Mesothelial cell of epicardium (in vitro differentiated cells): ENCODE measurements around the gene NR1D2. TPM values are rescaled to one million over a fixed set of nuclear protein-coding genes. Genes with fewer than 3 reads are reported as not detected.

Source experiments
- DNase-seq, 2 experiments: peaks; one replicate each; pipeline ENCODE4 v3.0.0; 2021; ENCODE audit warnings: low spot score in 2 of 2; ENCODE audit not compliant: unreplicated experiment in 2 of 2
- H3K27ac Mint-ChIP-seq: 2 replicates; pipeline ENCODE4 v1.8.0; 2021; ENCODE audit warnings: mixed read lengths
- H3K27me3 Mint-ChIP-seq: 2 replicates; pipeline ENCODE4 v1.8.0; 2021; ENCODE audit warnings: low read depth, mixed read lengths
- H3K36me3 Mint-ChIP-seq: 2 replicates; pipeline ENCODE4 v1.8.0; 2021; ENCODE audit warnings: mixed read lengths
- H3K4me1 Mint-ChIP-seq: 2 replicates; pipeline ENCODE4 v1.8.0; 2021; ENCODE audit warnings: mixed read lengths
- H3K4me3 Mint-ChIP-seq: 2 replicates; pipeline ENCODE4 v1.8.0; 2021; ENCODE audit warnings: mild to moderate bottlenecking, moderate library complexity, mixed read lengths
- H3K9me3 Mint-ChIP-seq: 2 replicates; pipeline ENCODE4 v1.8.0; 2021; ENCODE audit warnings: mixed read lengths
- CTCF ChIP-seq: fragments of 200-600 bp; sonication (generic); IDR thresholded peaks from one replicate; pipeline ENCODE4 v1.5.0; 2021; ENCODE audit warnings: antibody characterized with exemption; ENCODE audit not compliant: unreplicated experiment
- total RNA-seq: library from RNA; stranded (reverse); gene quantifications from 3 replicates; pipeline ENCODE4 v1.2.1, GENCODE V29; 2021

The NR1D2 gene
- total RNA-seq, 1 donor from 2014 or later = 29.2 TPM

- no peak for TF ChIP-seq CTCF
- peak overlapping the region; percentile 97 for H3K27ac Mint-ChIP-seq
- H3K36me3 Mint-ChIP-seq = no peaks in the 10 kb centered on the region
- H3K4me1 Mint-ChIP-seq = peaks cover 33% of the 10 kb centered on the region
- H3K27me3 Mint-ChIP-seq = no peaks in the 10 kb centered on the region
- peak; percentile 98 for DNase-seq
- peak overlapping the region; percentile 80 for H3K4me3 Mint-ChIP-seq
- no peaks in the 10 kb centered on the region for H3K9me3 Mint-ChIP-seq
Observed at GRCh38 chr3:23945913-23946687, 1.0 kb downstream of the NR1D2 start.

- peaks cover 46% of the 10 kb centered on the region for H3K4me1 Mint-ChIP-seq
- no peak overlapping the region for H3K27ac Mint-ChIP-seq
- H3K9me3 Mint-ChIP-seq = no peaks in the 10 kb centered on the region
- no peaks in the 10 kb centered on the region for H3K36me3 Mint-ChIP-seq
- H3K27me3 Mint-ChIP-seq = no peaks in the 10 kb centered on the region
- TF ChIP-seq CTCF = no peak
- H3K4me3 Mint-ChIP-seq = no peak overlapping the region
- no peak for DNase-seq
Observed at GRCh38 chr3:23948761-23949160, 3.7 kb downstream of the NR1D2 start.

- no peak for DNase-seq
- no peaks in the 10 kb centered on the region for H3K27me3 Mint-ChIP-seq
- H3K4me3 Mint-ChIP-seq = no peak overlapping the region
Observed at GRCh38 chr3:23949784-23950183, 4.7 kb downstream of the NR1D2 start.

GRCh38 chr3:23950293-23950692 is 5.2 kb downstream of the NR1D2 start:
- Mint-ChIP-seq H3K4me3 (no peak overlapping the region), H3K27me3 (no peaks in the 10 kb centered on the region), H3K4me1 (peaks cover 48% of the 10 kb centered on the region), H3K36me3 (peaks cover 2% of the 10 kb centered on the region), H3K27ac (no peak overlapping the region), H3K9me3 (no peaks in the 10 kb centered on the region)
- no peak for DNase-seq
- TF ChIP-seq CTCF = no peak

More at GRCh38 chr3:23949784-23950183, 4.7 kb downstream of the NR1D2 start:
- Mint-ChIP-seq H3K9me3 (no peaks in the 10 kb centered on the region), H3K36me3 (no peaks in the 10 kb centered on the region), H3K4me1 (peaks cover 47% of the 10 kb centered on the region), H3K27ac (no peak overlapping the region)
- TF ChIP-seq CTCF = no peak

GRCh38 chr3:23952646-23953045 is 7.6 kb downstream of the NR1D2 start:
- Mint-ChIP-seq H3K27me3 (no peaks in the 10 kb centered on the region), H3K9me3 (no peaks in the 10 kb centered on the region), H3K27ac (no peak overlapping the region), H3K4me3 (no peak overlapping the region), H3K36me3 (peaks cover 11% of the 10 kb centered on the region), H3K4me1 (peaks cover 43% of the 10 kb centered on the region)
- DNase-seq = no peak
- no peak for TF ChIP-seq CTCF

- H3K4me3 Mint-ChIP-seq = no peak overlapping the region
- H3K27ac Mint-ChIP-seq = no peak overlapping the region
Observed at GRCh38 chr3:23953523-23953922, 8.4 kb downstream of the NR1D2 start.

More at GRCh38 chr3:23953523-23953922, 8.4 kb downstream of the NR1D2 start:
- Mint-ChIP-seq H3K27me3 (no peaks in the 10 kb centered on the region), H3K4me1 (peaks cover 36% of the 10 kb centered on the region), H3K36me3 (peaks cover 15% of the 10 kb centered on the region), H3K9me3 (no peaks in the 10 kb centered on the region)
- no peak for DNase-seq
- no peak for TF ChIP-seq CTCF
